MV-4-11 (cell line): Measurements from ENCODE around the gene DECR2.
"Not testable (repeated sequence)": the region's sequence is repeated elsewhere in the genome, so short reads cannot be mapped to it uniquely, and the experiment has no call there.

Experiments used
- DNase-seq: peaks from one replicate; lab custom pipeline; 2025; lab: John Stamatoyannopoulos, UW

Gene DECR2, protein sequence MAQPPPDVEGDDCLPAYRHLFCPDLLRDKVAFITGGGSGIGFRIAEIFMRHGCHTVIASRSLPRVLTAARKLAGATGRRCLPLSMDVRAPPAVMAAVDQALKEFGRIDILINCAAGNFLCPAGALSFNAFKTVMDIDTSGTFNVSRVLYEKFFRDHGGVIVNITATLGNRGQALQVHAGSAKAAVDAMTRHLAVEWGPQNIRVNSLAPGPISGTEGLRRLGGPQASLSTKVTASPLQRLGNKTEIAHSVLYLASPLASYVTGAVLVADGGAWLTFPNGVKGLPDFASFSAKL

GRCh38 chr16:401468-402348 lies at the start of gene DECR2:
Gene DECR2 (plus strand): TSS chr16:401885. CDS start chr16:401964, 79 bp downstream.
- DNase-seq: peak; percentile 79

DNA sequence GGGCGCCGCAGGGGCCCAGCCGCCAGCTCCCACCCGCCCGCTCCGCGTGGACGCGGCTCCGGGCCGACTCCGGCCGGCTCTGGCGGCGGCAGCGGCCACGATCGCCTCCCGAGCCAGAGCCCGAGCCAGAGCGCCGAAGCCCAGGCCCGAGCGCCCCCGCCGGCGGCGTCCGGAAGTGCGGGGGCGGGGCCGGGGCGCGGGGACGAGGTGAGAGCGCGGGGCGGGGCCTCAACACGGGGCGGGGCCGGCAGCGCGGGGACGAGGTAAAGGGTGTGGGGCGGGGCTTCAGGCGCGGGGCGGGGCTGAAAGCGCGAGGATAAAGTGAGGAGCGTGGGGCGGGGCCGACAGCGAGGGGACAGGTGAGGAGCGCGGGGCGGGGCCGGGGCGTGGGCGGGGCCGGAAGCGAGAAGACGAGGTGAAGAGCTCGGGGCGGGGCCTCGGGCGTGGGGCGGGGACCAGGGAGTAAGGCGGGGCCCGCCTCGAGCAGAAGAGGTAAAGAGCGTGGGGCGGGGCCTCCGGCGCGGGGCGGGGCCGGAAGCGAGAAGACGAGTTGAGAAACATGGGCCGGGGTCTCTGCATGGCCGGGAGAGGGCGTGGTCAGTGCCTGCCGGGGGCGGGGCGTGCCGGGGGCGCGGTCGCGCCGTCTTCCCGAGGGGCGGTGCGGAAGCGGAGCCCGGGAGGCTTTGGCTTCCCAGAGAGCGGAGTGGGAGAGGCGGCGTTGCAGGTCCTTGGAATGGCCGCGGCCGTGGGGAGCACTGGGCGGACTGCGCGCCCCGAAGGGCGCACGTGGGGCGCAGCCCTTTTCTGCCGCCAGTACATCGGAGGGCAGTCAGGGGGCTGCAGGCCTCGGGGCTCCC lies 48.9 kb upstream of the DECR2 start, which contains the start of gene AXIN1:
AXIN1 (minus strand) TSS at position 177 of the 857 bp plus-strand sequence. CDS start 5,698 bp downstream, outside the sequence.
- DNase-seq: peak; percentile 96

- no peak for DNase-seq
Measured at GRCh38 chr16:353404-354290, 48.0 kb upstream of the DECR2 start.

- no peak for DNase-seq
Measured at GRCh38 chr16:354291-354881, 47.3 kb upstream of the DECR2 start.

DNA sequence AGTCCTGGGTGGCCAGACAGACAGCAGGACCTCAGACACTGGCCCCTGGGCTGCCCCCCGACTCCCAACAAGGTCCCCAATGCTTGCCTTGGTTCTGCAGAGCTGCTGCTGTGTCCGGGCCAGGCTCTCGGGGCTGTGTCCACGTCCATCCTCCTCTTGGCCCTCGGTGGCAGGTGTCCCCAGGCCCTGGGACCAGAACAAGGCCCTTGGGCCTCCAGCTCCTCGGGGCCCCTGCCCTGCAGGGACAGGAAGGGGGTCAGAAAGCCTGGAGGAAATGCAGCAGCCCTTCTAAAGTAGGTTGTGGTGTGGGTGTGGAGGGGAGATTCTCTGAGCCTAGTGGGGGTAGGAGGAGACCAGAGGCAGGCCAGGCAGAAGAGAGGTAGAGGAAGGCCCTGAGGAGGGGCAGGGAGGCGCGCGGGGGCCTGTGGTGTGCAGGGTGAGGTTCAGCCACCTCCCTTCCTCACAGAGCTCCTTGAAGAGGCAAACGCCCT lies 46.7 kb upstream of the DECR2 start:
- no peak for DNase-seq

DNA sequence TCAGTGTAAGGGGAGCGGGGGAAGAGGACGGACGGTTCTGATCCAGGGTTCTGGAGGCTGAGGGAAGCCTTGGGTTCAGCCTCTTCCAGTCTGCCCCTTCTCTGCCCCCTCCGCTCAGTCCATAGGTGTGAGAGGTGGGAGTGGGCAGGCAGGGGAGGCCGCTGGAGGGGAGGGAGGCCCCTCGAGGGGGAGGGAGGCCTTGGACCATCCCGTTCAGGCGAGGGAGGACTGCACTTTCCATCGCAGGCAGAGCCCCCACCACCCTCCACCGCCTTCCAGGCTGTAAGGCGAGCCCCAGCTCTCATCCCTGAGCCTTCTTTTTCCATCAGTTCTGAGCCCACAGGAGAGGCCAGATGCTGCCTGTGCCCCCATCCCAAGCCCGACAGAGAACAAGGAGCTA lies 44.9 kb upstream of the DECR2 start:
- no peak for DNase-seq

- DNase-seq: no peak
Measured at GRCh38 chr16:359067-359763, 42.5 kb upstream of the DECR2 start.

DNA sequence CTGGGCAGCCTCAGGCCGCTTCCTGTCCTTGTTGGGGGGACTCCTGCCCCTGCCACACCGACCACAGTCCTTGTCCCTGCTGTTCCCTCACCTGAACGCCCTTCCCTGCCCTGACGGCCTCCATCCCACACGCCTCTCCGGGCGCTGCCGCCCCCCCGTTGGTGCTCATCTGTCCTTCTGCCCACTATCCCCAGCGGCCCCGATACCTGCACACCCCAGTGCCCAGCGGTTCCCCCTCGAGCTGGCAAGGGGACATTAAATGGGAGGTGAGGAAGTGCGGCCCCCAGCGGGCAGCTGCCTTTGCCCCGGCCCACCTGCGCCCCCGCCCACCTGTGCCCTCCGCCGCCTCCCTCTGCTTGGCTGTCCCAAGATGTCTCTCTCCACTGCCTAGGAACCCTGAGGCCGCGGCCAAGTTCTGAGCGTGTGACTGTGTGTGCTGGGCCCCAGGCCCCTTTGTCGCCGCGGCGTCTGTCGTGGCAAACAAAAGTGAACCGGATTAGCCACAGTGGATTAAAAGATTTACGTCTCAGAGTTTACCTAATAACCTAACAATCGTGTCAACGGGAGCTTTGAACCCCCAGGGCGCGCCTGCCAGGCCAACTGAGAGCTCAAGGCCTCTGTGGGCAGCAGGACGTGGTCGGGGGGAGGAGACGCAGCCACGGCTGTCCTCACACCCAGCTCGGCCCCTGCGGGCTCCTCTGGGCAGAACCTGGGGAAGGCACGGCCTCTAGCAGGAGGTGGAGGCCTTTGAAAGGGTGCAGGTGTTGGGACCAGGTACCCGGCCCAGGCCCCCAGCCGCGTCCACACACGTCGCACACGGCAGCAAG lies 41.6 kb upstream of the DECR2 start:
- no peak for DNase-seq

GRCh38 chr16:360698-361336 lies 40.9 kb upstream of the DECR2 start:
- no peak for DNase-seq

DNA sequence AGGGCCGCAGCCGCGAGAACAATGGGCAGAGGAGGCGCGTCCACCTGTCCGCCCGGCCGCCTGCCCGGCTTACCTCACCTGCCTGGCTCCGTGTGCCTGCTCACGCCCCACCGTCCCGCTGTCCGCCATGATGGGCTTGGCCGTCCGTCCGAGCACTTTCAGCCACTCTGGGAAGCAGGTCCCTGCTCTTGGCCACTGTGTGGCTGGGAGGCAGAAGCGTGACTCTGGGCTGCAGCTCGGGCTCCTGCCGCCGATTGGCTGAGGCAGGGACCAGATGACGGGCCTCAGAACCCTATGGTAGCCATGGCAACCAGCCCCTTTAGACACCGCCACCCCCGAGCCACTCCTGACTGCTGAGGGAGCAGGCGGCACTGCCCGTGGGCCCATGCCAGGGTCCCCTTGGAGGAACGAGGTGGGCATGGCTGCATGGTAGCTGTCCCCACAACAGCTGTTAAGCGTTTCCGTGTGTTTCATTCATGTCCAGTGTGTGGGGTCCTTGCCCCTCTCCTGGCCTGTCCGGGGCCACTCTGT lies 40.3 kb upstream of the DECR2 start:
- DNase-seq: no peak

GRCh38 chr16:361872-362701 lies 39.6 kb upstream of the DECR2 start:
- DNase-seq: peak; percentile 38

GRCh38 chr16:362702-362999 lies 39.0 kb upstream of the DECR2 start:
- not testable (repeated sequence) for DNase-seq

DNA sequence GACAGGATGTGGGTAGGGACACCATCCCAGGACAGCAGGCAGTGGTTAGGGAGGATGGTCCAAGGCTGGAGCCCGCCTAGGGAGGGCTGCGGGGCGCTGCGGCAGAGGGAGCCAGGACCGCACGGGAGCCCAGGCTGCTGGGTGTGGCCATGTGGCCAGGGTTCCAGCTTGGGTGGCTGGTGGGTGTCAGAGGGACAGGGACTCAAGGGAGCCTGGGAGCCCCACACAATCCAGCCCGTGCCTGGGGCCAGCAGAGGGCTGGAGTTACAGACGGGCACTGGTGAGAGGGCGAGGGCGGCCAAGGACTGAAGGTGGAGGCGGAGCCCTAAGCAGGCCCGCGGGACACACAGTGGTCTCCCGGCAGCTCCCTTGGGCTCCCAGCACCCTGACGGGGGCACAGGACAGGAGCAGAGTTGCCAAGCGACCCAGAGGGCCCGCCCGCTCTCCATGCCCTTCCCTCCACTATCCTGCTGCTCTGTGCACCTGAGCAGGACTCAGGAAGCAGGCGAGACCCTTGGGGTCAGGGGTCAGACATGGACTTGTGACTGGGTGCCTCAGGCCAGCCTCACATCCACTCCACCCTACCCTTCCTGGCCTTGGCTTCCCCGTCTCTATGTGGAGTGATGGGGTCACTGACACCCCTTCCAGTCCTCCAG lies 38.4 kb upstream of the DECR2 start:
- DNase-seq: no peak

DNA sequence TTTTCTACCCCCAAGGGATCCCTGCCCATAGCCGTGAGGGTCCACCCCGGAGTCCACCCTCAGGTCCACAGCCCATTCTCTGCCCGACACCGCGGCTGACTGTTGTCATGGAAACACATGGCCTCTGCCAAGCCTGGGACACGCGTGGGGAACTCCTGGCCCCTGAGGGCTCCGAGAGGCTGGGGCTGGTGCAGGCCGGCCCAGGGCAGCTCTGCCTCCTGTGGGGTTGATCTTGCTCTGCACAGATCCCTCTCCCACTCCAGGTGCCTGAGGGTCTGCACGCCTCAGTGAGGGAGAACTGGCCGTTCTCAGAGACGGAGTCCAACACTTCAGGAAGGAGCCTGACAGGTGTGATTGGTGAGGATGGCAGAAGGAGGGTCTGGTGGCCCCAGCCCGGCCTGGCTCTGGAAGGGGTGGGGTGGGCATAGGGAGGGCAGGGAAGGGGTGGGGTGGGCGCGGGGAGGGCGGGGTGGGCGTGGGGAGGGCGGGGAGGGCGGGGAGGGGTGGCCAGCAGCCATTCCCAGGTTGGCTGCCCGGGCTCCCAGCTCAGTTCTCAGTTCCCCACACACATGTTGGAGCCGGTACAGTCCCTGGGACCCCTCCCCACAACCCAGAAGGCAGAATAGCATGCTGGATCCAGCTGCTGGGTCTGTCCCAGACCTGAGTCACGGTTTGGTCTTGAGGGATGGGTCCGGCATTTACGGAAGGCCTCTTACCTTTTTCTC lies 37.8 kb upstream of the DECR2 start:
- DNase-seq: no peak

DNA sequence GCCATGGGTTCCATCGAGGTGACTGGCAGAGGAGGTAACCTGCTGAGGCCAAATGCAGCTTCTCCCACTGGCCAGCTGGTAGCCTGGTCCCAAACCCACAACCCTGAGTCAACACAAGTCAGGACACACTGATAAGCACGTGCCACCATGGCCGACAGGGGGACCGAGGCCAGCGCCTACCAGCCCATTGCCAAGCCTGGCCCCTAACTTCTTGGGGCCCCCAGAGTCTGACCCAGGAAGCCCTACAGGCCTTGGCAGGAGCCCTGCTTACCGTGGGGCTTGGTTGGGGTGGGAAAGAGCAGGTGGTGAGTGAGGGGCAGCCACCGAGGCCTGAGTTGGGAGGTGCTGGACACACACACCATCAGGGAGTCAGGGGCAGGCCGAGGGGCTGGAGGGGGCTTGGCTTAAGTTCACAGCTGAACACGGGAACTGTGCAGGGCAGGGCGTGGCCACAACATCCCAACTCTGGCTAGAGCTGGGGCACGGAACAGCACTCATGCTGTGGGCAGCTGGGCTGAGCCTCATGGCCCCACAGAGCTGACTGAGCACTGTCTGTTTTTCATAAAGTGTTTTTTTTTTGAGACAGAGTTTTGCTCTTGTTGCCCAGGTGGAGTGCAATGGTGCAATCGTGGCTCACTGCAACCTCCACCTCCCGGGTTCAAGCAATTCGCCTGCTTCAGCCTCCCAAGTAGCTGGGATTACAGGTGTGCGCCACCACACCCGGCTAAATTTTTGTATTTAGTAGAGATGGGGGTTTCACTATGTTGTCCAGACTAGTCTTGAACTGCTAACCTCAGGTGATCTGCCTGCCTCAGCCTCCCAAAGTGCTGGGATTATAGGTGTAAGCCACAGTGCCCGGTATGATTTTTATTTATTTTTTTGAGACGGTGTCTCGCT lies 36.8 kb upstream of the DECR2 start:
- DNase-seq: no peak
